Activated B cell treated with CpG ODN at 0.5 μM for 24 hours (primary cell): ENCODE measurements around the gene KAT6B. TPM values are rescaled to one million over a fixed set of nuclear protein-coding genes. Genes with fewer than 3 reads are reported as not detected.

Experiments
- ATAC-seq: fragments of 200-7000 bp; cut with Tn5 transposase; one replicate; pipeline ENCODE4 v1.10.0; 2021; ENCODE audit warnings: low read depth, mild to moderate bottlenecking, moderate library complexity
- CTCF ChIA-PET: fragments of 350-600 bp; sonication (Branson Sonifier 250); formaldehyde crosslinking; loops from one replicate; lab custom pipeline; 2021; ENCODE audit warnings: antibody characterized with exemption; lab: Charles Lee
- POLR2A ChIA-PET: fragments of 350-600 bp; sonication (Branson Sonifier 250); formaldehyde crosslinking; loops from one replicate; lab custom pipeline; 2021; ENCODE audit warnings: antibody characterized with exemption; lab: Charles Lee
- DNase-seq: peaks from one replicate; pipeline ENCODE4 v3.0.0; 2022
- H3K27ac Mint-ChIP-seq: one replicate; pipeline ENCODE4 v1.8.0; 2020; ENCODE audit warnings: mixed read lengths
- H3K27me3 Mint-ChIP-seq: one replicate; pipeline ENCODE4 v1.8.0; 2021; ENCODE audit warnings: mixed read lengths
- H3K36me3 Mint-ChIP-seq: one replicate; pipeline ENCODE4 v1.8.0; 2021; ENCODE audit warnings: low read depth, mixed read lengths
- H3K4me1 Mint-ChIP-seq: one replicate; pipeline ENCODE4 v1.8.0; 2021; ENCODE audit warnings: mixed read lengths
- H3K4me3 Mint-ChIP-seq: one replicate; pipeline ENCODE4 v1.8.0; 2020; ENCODE audit warnings: mild to moderate bottlenecking, mixed read lengths
- H3K9me3 Mint-ChIP-seq: one replicate; pipeline ENCODE4 v1.8.0; 2020; ENCODE audit warnings: mixed read lengths
- CTCF ChIP-seq: fragments of 200-600 bp; IDR thresholded peaks from one replicate; pipeline ENCODE4 v1.8.0; 2022; ENCODE audit warnings: antibody characterized with exemption, mild to moderate bottlenecking
- intact Hi-C: fragments of 100-400 bp; cut with micrococcal nuclease; formaldehyde crosslinking; loops from one replicate; pipeline ENCODE4 v1.15.1; 2024
- total RNA-seq: library from RNA; stranded (reverse); gene quantifications from 2 replicates; pipeline ENCODE4 v1.2.3, GENCODE V29; 2022

KAT6B gene
- total RNA-seq, 1 donor from 2014 or later = 45.2 TPM

GRCh38 chr10:74836877-74837276 is 10.5 kb downstream of the KAT6B start:
- Mint-ChIP-seq H3K4me3 (no peak overlapping the region), H3K27me3 (no peaks in the 10 kb centered on the region), H3K36me3 (peaks cover 29% of the 10 kb centered on the region), H3K9me3 (no peaks in the 10 kb centered on the region), H3K4me1 (peaks cover 40% of the 10 kb centered on the region), H3K27ac (no peak overlapping the region)
- CTCF ChIA-PET = no interaction called here
- DNase-seq = no peak
- no peak for TF ChIP-seq CTCF
- intact Hi-C loops = no loop called here
- no peak for ATAC-seq
- POLR2A ChIA-PET = interaction anchor here (3.4 kb wide), 1 partner anchor 10 kb away, joined by 19 read pairs; the partner anchor contains the start of gene KAT6B

- ATAC-seq (no peak), DNase-seq (no peak)
- intact Hi-C loops = no loop called here
- Mint-ChIP-seq H3K27me3 (no peaks in the 10 kb centered on the region), H3K9me3 (no peaks in the 10 kb centered on the region), H3K4me1 (peaks cover 42% of the 10 kb centered on the region), H3K27ac (no peak overlapping the region), H3K4me3 (no peak overlapping the region), H3K36me3 (peaks cover 33% of the 10 kb centered on the region)
- CTCF ChIA-PET = no interaction called here
- TF ChIP-seq CTCF = no peak
- POLR2A ChIA-PET = interaction anchor here (0.6 kb wide), 1 partner anchor 1591 kb away, joined by 4 read pairs; the partner anchor contains the start of gene DNAJC9
Measured at GRCh38 chr10:74837743-74838142, 11.3 kb downstream of the KAT6B start.

DNA sequence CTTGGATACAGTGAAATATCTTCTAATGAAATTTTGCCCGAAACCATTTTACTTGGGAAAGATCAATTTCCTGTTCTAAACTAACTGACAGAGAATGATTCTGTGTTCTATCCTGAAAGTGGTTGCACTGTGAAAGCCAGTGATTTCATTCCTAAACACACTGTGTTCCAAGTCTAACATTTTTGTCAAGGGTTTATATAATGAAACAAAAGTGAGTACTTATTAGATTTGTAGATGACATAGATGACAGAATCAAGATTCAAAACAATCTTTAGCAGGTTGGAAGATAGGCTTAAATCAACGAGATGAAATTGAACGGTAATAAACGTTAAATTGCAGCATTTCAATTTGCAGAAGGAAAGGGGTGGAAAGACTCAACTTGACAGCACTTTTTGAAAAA is 13.3 kb downstream of the KAT6B start:
- TF ChIP-seq CTCF = no peak
- Mint-ChIP-seq H3K4me3 (no peak overlapping the region), H3K27me3 (no peaks in the 10 kb centered on the region), H3K9me3 (no peaks in the 10 kb centered on the region), H3K4me1 (peaks cover 31% of the 10 kb centered on the region), H3K36me3 (peaks cover 44% of the 10 kb centered on the region), H3K27ac (no peak overlapping the region)
- DNase-seq (no peak), ATAC-seq (no peak)
- ChIA-PET CTCF (no interaction called here), POLR2A (no interaction called here)
- intact Hi-C loops = no loop called here

GRCh38 chr10:74841265-74841973 is 15.0 kb downstream of the KAT6B start:
- H3K36me3 Mint-ChIP-seq = peaks cover 44% of the 10 kb centered on the region
- no peak overlapping the region for H3K27ac Mint-ChIP-seq
- H3K4me3 Mint-ChIP-seq = no peak overlapping the region
- ChIA-PET CTCF (no interaction called here), POLR2A (interaction anchor here (0.6 to 2.0 kb wide), 3 partner anchors 11 to 542 kb away, joined by 4 to 8 read pairs (median 4); partner anchors contain the start of gene KAT6B)
- ATAC-seq (no peak), DNase-seq (no peak)
- peaks cover 18% of the 10 kb centered on the region for H3K4me1 Mint-ChIP-seq
- no peaks in the 10 kb centered on the region for H3K9me3 Mint-ChIP-seq
- TF ChIP-seq CTCF = no peak
- no peaks in the 10 kb centered on the region for H3K27me3 Mint-ChIP-seq
- intact Hi-C loops = no loop called here

DNA sequence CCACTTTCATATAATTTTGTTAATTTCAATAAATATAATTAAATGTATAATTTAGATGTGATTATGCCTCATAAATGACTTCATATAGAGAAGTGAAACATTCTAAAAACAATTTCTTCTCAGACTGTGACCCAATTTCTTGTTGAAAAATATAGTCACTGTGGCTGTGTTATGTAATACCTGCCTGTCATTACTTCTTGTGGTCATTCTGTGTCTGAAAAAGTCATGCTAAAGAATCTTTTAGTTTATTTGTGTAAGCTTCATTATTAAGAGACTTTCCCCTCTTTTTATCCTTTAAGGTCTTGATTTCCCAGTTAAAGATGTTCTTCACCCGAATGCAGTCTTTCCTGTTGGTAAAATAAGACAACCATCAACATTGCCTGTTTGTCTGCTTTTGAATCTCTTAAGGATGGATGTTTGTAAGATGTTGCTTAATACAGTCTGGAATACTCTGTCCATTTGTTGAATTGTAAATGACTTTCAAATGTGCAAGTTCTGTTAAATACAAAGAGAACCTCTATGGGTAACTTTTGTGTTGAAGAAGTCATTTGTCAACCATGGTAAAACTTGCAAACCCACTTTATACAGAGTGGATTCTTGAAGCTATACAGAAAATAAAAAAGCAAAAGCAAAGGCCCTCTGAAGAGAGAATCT is 16.0 kb downstream of the KAT6B start:
- CTCF ChIA-PET = no interaction called here
- POLR2A ChIA-PET = interaction anchor here (0.6 to 2.0 kb wide), 2 partner anchors 10 to 16 kb away, joined by 4 to 8 read pairs; partner anchors contain the start of gene KAT6B
- Mint-ChIP-seq H3K36me3 (peaks cover 44% of the 10 kb centered on the region), H3K9me3 (no peaks in the 10 kb centered on the region), H3K4me3 (no peak overlapping the region), H3K27ac (no peak overlapping the region), H3K4me1 (peaks cover 16% of the 10 kb centered on the region), H3K27me3 (no peaks in the 10 kb centered on the region)
- no peak for ATAC-seq
- TF ChIP-seq CTCF = no peak
- intact Hi-C loops = no loop called here
- no peak for DNase-seq
